Measurements from ENCODE around the gene SPATA17. TPM values are rescaled to one million over a fixed set of nuclear protein-coding genes. Genes with fewer than 3 reads are reported as not detected.

SPATA17 gene
- total RNA-seq, 1 donor from 2014 or later, result 7.2 TPM

DNA sequence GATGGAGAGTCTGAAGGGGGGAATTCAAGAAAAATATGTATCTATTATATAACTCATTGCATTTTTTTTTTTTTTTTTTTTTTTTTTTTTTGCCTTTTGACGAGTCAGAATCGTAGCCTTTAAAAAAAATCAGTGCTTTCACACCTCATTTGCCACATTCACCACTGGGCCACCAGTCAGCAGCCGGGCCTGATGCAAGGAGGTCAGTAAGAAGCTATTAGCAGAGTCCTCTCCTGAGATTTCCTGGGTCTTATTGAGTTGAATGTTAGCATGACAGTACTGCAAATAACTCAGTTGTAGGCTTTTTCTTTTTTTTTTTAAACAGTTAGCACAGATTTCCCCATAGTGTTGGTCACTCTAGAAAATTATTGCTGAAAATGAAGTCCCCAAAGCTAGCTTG, 139.8 kb downstream of the SPATA17 start:
- DNase-seq (ENCODE audit: extremely low spot score, unreplicated experiment), result no peak
- Mint-ChIP-seq H3K9me3 (peaks cover 9% of the 10 kb centered on the region), H3K27ac (no peak overlapping the region), H3K4me1 (ENCODE audit: unreplicated experiment) (no peaks in the 10 kb centered on the region), H3K36me3 (no peaks in the 10 kb centered on the region), H3K27me3 (no peaks in the 10 kb centered on the region), H3K4me3 (no peak overlapping the region)
- TF ChIP-seq, protein P1, sequence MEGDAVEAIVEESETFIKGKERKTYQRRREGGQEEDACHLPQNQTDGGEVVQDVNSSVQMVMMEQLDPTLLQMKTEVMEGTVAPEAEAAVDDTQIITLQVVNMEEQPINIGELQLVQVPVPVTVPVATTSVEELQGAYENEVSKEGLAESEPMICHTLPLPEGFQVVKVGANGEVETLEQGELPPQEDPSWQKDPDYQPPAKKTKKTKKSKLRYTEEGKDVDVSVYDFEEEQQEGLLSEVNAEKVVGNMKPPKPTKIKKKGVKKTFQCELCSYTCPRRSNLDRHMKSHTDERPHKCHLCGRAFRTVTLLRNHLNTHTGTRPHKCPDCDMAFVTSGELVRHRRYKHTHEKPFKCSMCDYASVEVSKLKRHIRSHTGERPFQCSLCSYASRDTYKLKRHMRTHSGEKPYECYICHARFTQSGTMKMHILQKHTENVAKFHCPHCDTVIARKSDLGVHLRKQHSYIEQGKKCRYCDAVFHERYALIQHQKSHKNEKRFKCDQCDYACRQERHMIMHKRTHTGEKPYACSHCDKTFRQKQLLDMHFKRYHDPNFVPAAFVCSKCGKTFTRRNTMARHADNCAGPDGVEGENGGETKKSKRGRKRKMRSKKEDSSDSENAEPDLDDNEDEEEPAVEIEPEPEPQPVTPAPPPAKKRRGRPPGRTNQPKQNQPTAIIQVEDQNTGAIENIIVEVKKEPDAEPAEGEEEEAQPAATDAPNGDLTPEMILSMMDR (conservative IDR thresholded peaks at IDR 0.05), result no peak

DNA sequence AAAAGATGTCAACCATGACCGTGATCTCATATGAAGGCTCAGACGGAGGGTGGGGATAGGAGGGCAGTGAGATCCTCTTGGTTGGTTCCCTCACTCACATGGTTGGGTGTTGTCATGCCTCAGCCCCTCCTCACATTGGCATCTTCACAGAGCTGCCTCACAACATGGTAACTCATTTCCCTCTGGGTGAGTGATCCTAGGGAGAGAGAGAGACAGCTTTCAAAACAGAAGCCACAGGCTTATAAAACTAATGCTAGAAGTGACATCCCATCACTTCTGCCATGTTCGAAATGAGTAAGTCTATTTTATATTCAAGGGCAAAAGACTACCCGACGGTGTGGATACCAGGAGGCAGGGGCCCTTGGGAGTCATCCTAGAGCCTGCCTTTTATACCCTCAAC, 145.5 kb downstream of the SPATA17 start:
- no peak for DNase-seq (ENCODE audit: extremely low spot score, unreplicated experiment)
- Mint-ChIP-seq H3K9me3 (no peaks in the 10 kb centered on the region), H3K4me1 (ENCODE audit: unreplicated experiment) (no peaks in the 10 kb centered on the region), H3K27me3 (no peaks in the 10 kb centered on the region), H3K36me3 (no peaks in the 10 kb centered on the region), H3K27ac (no peak overlapping the region), H3K4me3 (no peak overlapping the region)
- TF ChIP-seq, protein P1 (conservative IDR thresholded peaks at IDR 0.05), result no peak

DNA sequence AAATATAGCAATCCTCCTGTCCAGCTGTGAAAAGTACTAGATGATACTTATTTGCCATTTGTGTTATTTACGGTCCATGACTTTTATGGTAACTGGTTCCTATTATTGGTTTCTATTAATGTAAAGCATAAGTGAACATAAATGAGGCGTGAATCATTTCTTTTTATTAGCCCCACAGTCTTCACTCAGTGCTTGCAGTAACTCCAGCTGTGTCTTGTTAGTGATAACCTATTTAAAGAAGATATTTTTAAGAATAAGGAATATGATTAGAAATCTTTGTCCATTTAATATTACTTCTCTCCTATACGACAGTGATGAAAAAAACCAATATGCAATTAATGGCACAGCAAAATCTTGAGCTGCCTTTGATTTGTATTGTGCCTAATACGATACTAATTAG, 149.9 kb downstream of the SPATA17 start:
- Mint-ChIP-seq H3K27me3 (no peaks in the 10 kb centered on the region), H3K4me1 (ENCODE audit: unreplicated experiment) (no peaks in the 10 kb centered on the region), H3K27ac (no peak overlapping the region), H3K9me3 (no peaks in the 10 kb centered on the region), H3K4me3 (no peak overlapping the region), H3K36me3 (no peaks in the 10 kb centered on the region)
- DNase-seq (ENCODE audit: extremely low spot score, unreplicated experiment), result no peak
- TF ChIP-seq, protein P1 (conservative IDR thresholded peaks at IDR 0.05), result no peak

DNA sequence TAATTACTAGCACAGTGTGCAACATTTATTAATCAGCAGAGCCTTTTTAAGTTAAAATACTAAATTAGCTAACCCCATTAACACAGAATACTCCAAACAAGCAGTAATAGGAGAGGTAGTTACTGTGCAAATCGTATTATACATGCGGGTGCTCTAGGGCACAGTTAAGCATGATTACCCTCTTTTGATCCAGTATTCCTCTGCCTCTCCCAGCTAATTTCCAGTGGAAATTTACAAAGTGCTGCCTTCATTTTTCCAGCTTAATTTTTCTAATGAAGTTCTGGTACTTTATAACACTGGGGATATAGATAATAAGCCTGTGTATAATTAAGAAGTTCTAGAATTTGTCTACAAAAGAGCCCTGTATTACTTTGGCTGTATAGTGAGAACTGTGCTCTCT, 159.9 kb downstream of the SPATA17 start:
- Mint-ChIP-seq H3K27me3 (no peaks in the 10 kb centered on the region), H3K27ac (no peak overlapping the region), H3K36me3 (no peaks in the 10 kb centered on the region), H3K4me3 (no peak overlapping the region), H3K9me3 (no peaks in the 10 kb centered on the region), H3K4me1 (ENCODE audit: unreplicated experiment) (no peaks in the 10 kb centered on the region)
- TF ChIP-seq, protein P1 (conservative IDR thresholded peaks at IDR 0.05), result no peak
- no peak for DNase-seq (ENCODE audit: extremely low spot score, unreplicated experiment)

DNA sequence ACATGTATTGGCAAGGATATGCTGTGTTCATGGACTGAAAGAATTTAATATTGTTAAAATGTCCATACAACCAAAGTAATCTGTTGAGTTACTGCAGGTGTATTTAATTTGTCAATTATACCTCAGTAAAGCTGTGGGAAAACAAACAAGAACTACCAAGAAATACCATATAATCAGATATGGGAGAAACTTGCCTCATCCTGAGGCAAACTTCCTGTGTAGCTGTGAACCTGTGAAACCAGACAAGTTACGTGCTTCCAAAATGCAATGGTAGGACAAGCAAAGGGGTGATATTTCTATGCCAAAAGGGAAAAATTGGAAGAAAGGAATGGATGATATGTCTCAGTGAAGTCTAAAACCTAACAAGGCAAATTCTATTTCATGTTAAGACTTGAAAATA, 174.6 kb downstream of the SPATA17 start:
- no peaks in the 10 kb centered on the region for H3K36me3 Mint-ChIP-seq
- no peak overlapping the region for H3K27ac Mint-ChIP-seq
- TF ChIP-seq, protein P1 (conservative IDR thresholded peaks at IDR 0.05), result no peak
- no peaks in the 10 kb centered on the region for H3K27me3 Mint-ChIP-seq
- DNase-seq (ENCODE audit: extremely low spot score, unreplicated experiment), result no peak
- H3K4me1 Mint-ChIP-seq (ENCODE audit: unreplicated experiment), result no peaks in the 10 kb centered on the region
- H3K4me3 Mint-ChIP-seq, result no peak overlapping the region
- H3K9me3 Mint-ChIP-seq, result no peaks in the 10 kb centered on the region

DNA sequence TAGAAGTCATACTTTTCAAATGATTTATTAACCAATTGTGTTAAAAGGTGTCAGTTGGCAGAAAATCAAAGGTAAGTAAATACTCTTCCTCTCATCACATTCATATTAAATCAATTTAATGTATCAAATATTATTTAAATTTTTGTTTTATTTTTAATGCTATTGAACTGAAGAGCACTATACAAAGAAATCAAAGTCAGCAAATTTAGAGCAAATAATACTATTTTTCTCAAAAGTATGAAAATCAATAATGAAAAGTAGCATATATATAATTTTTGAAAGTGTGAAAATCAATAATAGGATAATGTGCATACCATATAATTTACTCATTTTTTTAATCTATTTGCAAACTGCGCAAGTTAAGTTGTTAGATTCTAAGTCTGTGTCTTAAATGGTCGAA, 181.0 kb downstream of the SPATA17 start:
- TF ChIP-seq, protein P1 (conservative IDR thresholded peaks at IDR 0.05), result no peak
- no peaks in the 10 kb centered on the region for H3K4me1 Mint-ChIP-seq (ENCODE audit: unreplicated experiment)
- no peak overlapping the region for H3K27ac Mint-ChIP-seq
- no peak overlapping the region for H3K4me3 Mint-ChIP-seq
- H3K9me3 Mint-ChIP-seq, result peaks cover 2% of the 10 kb centered on the region
- H3K36me3 Mint-ChIP-seq, result peaks cover 1% of the 10 kb centered on the region
- no peak for DNase-seq (ENCODE audit: extremely low spot score, unreplicated experiment)
- H3K27me3 Mint-ChIP-seq, result no peaks in the 10 kb centered on the region
